ENCODE data around the gene PLCB1. TPM values are rescaled to one million over a fixed set of nuclear protein-coding genes. Genes with fewer than 3 reads are reported as not detected.

The PLCB1 gene
- total RNA-seq, 1 donor from 2014 or later, result 37.4 TPM

GRCh38 chr20:8425802-8426201, 293.7 kb downstream of the PLCB1 start:
- no peak overlapping the region for H3K4me3 Mint-ChIP-seq (ENCODE audit: unreplicated experiment)
- no peak for TF ChIP-seq CTCF (IDR thresholded peaks at IDR 0.05; ENCODE audit: partially characterized antibody, unreplicated experiment)
- peaks cover 4% of the 10 kb centered on the region for H3K4me1 Mint-ChIP-seq (ENCODE audit: low read depth, unreplicated experiment)
- DNase-seq, result no peak
- H3K27me3 Mint-ChIP-seq (ENCODE audit: unreplicated experiment), result no peaks in the 10 kb centered on the region
- no peak overlapping the region for H3K27ac Mint-ChIP-seq (ENCODE audit: unreplicated experiment)
- no peaks in the 10 kb centered on the region for H3K36me3 Mint-ChIP-seq (ENCODE audit: unreplicated experiment)
- no peaks in the 10 kb centered on the region for H3K9me3 Mint-ChIP-seq (ENCODE audit: unreplicated experiment)

- no peak overlapping the region for H3K27ac Mint-ChIP-seq (ENCODE audit: unreplicated experiment)
- no peak for DNase-seq
- TF ChIP-seq CTCF (IDR thresholded peaks at IDR 0.05; ENCODE audit: partially characterized antibody, unreplicated experiment), result no peak
- H3K27me3 Mint-ChIP-seq (ENCODE audit: unreplicated experiment), result no peaks in the 10 kb centered on the region
- no peaks in the 10 kb centered on the region for H3K36me3 Mint-ChIP-seq (ENCODE audit: unreplicated experiment)
- H3K4me1 Mint-ChIP-seq (ENCODE audit: low read depth, unreplicated experiment), result peaks cover 4% of the 10 kb centered on the region
- no peak overlapping the region for H3K4me3 Mint-ChIP-seq (ENCODE audit: unreplicated experiment)
- no peaks in the 10 kb centered on the region for H3K9me3 Mint-ChIP-seq (ENCODE audit: unreplicated experiment)
Measured at GRCh38 chr20:8427419-8428040, 295.5 kb downstream of the PLCB1 start.

- Mint-ChIP-seq H3K36me3 (ENCODE audit: unreplicated experiment) (no peaks in the 10 kb centered on the region), H3K4me1 (ENCODE audit: low read depth, unreplicated experiment) (peaks cover 4% of the 10 kb centered on the region), H3K9me3 (ENCODE audit: unreplicated experiment) (no peaks in the 10 kb centered on the region), H3K4me3 (ENCODE audit: unreplicated experiment) (no peak overlapping the region), H3K27me3 (ENCODE audit: unreplicated experiment) (no peaks in the 10 kb centered on the region), H3K27ac (ENCODE audit: unreplicated experiment) (no peak overlapping the region)
- TF ChIP-seq CTCF (IDR thresholded peaks at IDR 0.05; ENCODE audit: partially characterized antibody, unreplicated experiment), result no peak
- no peak for DNase-seq
Measured at GRCh38 chr20:8428988-8429387, 296.9 kb downstream of the PLCB1 start.

GRCh38 chr20:8431538-8432434, 299.7 kb downstream of the PLCB1 start:
- Mint-ChIP-seq H3K36me3 (ENCODE audit: unreplicated experiment) (no peaks in the 10 kb centered on the region), H3K4me1 (ENCODE audit: low read depth, unreplicated experiment) (peaks cover 4% of the 10 kb centered on the region), H3K4me3 (ENCODE audit: unreplicated experiment) (no peak overlapping the region), H3K9me3 (ENCODE audit: unreplicated experiment) (no peaks in the 10 kb centered on the region), H3K27me3 (ENCODE audit: unreplicated experiment) (no peaks in the 10 kb centered on the region), H3K27ac (ENCODE audit: unreplicated experiment) (no peak overlapping the region)
- TF ChIP-seq CTCF (IDR thresholded peaks at IDR 0.05; ENCODE audit: partially characterized antibody, unreplicated experiment), result no peak
- DNase-seq, result no peak
